Measurements from ENCODE around the gene PIPOX.

The PIPOX gene

DNA sequence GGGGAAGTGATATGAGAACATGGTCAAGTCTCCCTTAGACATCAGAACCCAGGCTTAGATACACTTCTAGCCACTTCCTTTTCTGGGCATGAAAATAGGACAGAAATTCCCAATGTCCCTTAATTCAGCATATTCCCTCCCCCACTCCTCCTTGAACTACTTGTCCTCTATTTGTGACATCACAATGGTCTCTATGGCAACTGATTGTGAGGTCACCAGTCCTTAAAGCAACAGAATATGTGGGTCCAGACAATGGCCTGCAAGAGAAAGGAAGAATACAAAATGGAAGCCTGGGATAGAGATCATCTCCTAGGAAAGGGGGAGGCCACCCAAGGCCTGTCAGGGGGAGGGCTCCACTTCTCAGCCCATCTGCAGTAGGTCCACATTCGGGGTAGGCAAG, 30.4 kb upstream of the PIPOX start:
- no peak overlapping the region for H3K4me2 ChIP-seq (ENCODE audit: low read length)
- no peaks in the 10 kb centered on the region for H3K9me2 ChIP-seq (ENCODE audit: low read depth, low read length)
- no peak overlapping the region for H3K9ac ChIP-seq (ENCODE audit: low read length)
- H2AFZ ChIP-seq (ENCODE audit: low read length), result no peak overlapping the region
- TF ChIP-seq EZH2 (IDR thresholded peaks at IDR 0.05; ENCODE audit: borderline replicate concordance, low read length), result no peak
- TF ChIP-seq, protein P1, sequence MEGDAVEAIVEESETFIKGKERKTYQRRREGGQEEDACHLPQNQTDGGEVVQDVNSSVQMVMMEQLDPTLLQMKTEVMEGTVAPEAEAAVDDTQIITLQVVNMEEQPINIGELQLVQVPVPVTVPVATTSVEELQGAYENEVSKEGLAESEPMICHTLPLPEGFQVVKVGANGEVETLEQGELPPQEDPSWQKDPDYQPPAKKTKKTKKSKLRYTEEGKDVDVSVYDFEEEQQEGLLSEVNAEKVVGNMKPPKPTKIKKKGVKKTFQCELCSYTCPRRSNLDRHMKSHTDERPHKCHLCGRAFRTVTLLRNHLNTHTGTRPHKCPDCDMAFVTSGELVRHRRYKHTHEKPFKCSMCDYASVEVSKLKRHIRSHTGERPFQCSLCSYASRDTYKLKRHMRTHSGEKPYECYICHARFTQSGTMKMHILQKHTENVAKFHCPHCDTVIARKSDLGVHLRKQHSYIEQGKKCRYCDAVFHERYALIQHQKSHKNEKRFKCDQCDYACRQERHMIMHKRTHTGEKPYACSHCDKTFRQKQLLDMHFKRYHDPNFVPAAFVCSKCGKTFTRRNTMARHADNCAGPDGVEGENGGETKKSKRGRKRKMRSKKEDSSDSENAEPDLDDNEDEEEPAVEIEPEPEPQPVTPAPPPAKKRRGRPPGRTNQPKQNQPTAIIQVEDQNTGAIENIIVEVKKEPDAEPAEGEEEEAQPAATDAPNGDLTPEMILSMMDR (IDR thresholded peaks at IDR 0.05; ENCODE audit: low read length), result no peak
- H3K27me3 ChIP-seq (ENCODE audit: insufficient read depth, low read length), result peaks cover 14% of the 10 kb centered on the region
- no peaks in the 10 kb centered on the region for H3K79me2 ChIP-seq (ENCODE audit: insufficient read depth, low read length)
- H3F3A ChIP-seq (ENCODE audit: insufficient read depth, low read length), result no peaks in the 10 kb centered on the region
- H3K36me3 ChIP-seq (ENCODE audit: insufficient read depth, low read length), result no peaks in the 10 kb centered on the region
- no peaks in the 10 kb centered on the region for H3K4me1 ChIP-seq (ENCODE audit: insufficient read depth, low read length, severe bottlenecking)
- H3K27ac ChIP-seq (ENCODE audit: low read depth, low read length, poor library complexity, severe bottlenecking), result no peak overlapping the region
- no peaks in the 10 kb centered on the region for H4K20me1 ChIP-seq (ENCODE audit: insufficient read depth, low read length)
- H3K9me3 ChIP-seq (ENCODE audit: low read length), result no peaks in the 10 kb centered on the region
- H3K4me3 ChIP-seq (ENCODE audit: low read depth, low read length, poor library complexity, severe bottlenecking), result no peak overlapping the region

DNA sequence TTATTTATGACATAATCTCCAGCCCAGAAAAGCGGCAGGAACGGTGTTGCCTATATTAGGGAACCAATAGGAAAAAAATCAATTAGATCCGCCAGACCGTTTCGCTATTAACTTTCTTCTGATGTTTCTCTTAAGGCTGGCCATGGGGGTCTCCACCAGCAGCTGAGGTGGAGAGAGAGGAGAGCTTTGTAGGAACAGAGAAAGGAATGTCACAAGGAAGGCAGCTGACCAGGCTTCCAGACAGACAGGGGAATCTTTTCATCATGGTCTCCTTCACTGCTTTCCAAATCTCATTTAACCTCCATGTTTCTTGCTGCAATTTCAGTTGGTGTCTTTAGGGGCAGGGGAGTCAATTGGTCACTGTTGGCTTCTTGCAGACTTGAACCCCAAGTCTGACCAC, 28.2 kb upstream of the PIPOX start:
- Histone ChIP-seq H3K4me1 (ENCODE audit: insufficient read depth, low read length, severe bottlenecking) (no peaks in the 10 kb centered on the region), H3K4me3 (ENCODE audit: low read depth, low read length, poor library complexity, severe bottlenecking) (no peak overlapping the region), H3K79me2 (ENCODE audit: insufficient read depth, low read length) (no peaks in the 10 kb centered on the region), H3K9me3 (ENCODE audit: low read length) (no peaks in the 10 kb centered on the region), H3F3A (ENCODE audit: insufficient read depth, low read length) (no peaks in the 10 kb centered on the region), H4K20me1 (ENCODE audit: insufficient read depth, low read length) (no peaks in the 10 kb centered on the region), H3K27me3 (ENCODE audit: insufficient read depth, low read length) (peaks cover 14% of the 10 kb centered on the region), H3K4me2 (ENCODE audit: low read length) (no peak overlapping the region), H2AFZ (ENCODE audit: low read length) (no peak overlapping the region), H3K27ac (ENCODE audit: low read depth, low read length, poor library complexity, severe bottlenecking) (no peak overlapping the region), H3K9me2 (ENCODE audit: low read depth, low read length) (no peaks in the 10 kb centered on the region), H3K36me3 (ENCODE audit: insufficient read depth, low read length) (no peaks in the 10 kb centered on the region), H3K9ac (ENCODE audit: low read length) (no peak overlapping the region)
- TF ChIP-seq, protein P1 (IDR thresholded peaks at IDR 0.05; ENCODE audit: low read length), result no peak
- no peak for TF ChIP-seq EZH2 (IDR thresholded peaks at IDR 0.05; ENCODE audit: borderline replicate concordance, low read length)

DNA sequence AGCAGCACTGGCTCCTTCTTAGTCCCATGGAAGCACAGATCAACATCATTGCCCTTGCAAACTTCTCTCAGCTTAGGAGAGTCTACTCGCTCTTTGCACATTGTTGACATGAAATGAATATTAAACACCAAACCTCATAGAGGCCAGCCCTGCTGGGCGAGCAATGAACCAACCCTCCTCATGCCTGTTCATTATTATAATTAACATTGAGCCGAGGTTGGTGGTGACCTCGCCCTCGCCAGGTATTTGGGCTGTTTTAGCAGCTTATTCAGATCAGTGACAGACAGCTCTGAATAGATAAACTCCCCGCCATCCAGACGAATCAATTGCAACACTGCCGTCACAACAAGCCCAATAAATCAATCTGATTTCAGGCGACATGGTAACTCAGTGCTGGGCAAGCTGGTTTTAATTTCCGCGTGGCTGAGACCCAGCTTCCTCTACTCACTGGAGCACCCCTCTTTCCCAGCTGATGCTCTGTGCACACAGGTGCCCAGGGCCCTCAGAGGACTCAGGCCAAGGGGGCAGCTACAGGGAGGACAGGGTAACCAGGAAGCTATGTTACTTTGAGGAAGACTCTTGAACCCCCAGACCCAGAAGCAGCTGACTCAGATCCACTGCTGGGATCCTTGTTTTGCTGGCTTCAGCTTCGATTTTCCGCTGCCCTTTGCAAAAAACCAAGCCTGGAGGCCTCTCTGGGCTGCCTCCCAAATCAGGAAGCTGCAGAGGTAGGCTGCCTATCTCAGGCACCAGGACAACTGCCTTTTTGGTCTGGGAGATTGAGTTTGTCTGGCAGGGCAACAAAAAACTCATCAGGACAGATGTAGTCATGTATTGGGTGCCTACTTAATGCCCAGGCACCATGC, 26.4 kb upstream of the PIPOX start:
- H3K27ac ChIP-seq (ENCODE audit: low read depth, low read length, poor library complexity, severe bottlenecking), result no peak overlapping the region
- H3K9ac ChIP-seq (ENCODE audit: low read length), result no peak overlapping the region
- H3K4me3 ChIP-seq (ENCODE audit: low read depth, low read length, poor library complexity, severe bottlenecking), result no peak overlapping the region
- H2AFZ ChIP-seq (ENCODE audit: low read length), result no peak overlapping the region
- H3K36me3 ChIP-seq (ENCODE audit: insufficient read depth, low read length), result no peaks in the 10 kb centered on the region
- H4K20me1 ChIP-seq (ENCODE audit: insufficient read depth, low read length), result no peaks in the 10 kb centered on the region
- H3K79me2 ChIP-seq (ENCODE audit: insufficient read depth, low read length), result no peaks in the 10 kb centered on the region
- H3F3A ChIP-seq (ENCODE audit: insufficient read depth, low read length), result no peaks in the 10 kb centered on the region
- no peaks in the 10 kb centered on the region for H3K9me2 ChIP-seq (ENCODE audit: low read depth, low read length)
- no peaks in the 10 kb centered on the region for H3K9me3 ChIP-seq (ENCODE audit: low read length)
- TF ChIP-seq, protein P1 (IDR thresholded peaks at IDR 0.05; ENCODE audit: low read length), result no peak
- TF ChIP-seq EZH2 (IDR thresholded peaks at IDR 0.05; ENCODE audit: borderline replicate concordance, low read length), result no peak
- H3K4me1 ChIP-seq (ENCODE audit: insufficient read depth, low read length, severe bottlenecking), result no peaks in the 10 kb centered on the region
- peaks cover 16% of the 10 kb centered on the region for H3K27me3 ChIP-seq (ENCODE audit: insufficient read depth, low read length)
- no peak overlapping the region for H3K4me2 ChIP-seq (ENCODE audit: low read length)
